Embryonic facial prominence (tissue), 1 donor: ENCODE results near the gene DESI2.
"Not testable (repeated sequence)": the region's sequence is repeated elsewhere in the genome, so short reads cannot be mapped to it uniquely, and the experiment has no call there.

ENCODE experiments used
- DNase-seq: peaks from one replicate; pipeline ENCODE4 v3.0.0-alpha.2; 2016; ENCODE audit errors: extremely low spot score

The DESI2 gene

DNA sequence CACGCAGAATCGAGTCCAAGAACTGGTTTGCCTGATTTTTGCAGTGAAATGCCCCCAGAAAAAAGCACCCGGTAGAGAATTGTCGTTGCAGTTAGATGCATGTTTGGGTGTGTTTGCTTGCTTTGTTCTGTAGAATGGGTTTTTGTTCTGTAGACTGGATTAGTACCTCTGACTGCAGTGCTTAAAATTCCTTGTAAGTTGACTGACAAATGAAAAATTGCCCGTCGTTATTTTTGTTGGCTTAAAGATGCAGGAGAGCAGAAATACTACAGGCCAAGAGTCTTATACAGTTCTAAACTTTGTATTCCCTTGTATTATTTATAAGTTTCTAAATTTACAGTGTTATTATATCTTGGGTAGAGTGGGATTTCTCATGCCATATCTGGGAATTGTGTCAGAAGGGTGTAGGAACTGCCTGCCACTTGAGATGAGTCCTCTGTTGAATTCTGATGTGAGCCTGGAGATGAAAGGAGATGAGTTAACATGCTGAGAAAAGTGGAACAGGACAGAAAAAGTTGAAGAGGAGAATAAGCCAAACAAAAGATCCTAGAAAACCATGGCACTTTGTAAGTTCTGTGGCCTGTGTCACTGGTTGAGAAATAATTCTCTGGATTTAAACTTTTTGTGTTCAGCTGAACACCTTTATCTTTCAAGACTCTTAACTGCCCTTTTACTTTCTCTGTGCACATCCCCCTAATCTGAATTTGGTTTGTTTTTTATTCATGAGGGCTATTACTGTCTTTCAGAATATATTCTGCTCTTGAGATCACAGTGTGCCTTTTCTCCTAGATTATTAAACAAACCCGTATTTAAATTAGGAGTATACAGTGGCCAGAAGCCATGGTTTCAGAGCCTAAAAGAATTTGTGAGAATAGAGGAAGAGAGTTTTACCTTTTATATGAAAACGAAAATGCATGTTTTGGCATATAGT, 1.4 kb downstream of the DESI2 start:
- DNase-seq, result no peak

DNA sequence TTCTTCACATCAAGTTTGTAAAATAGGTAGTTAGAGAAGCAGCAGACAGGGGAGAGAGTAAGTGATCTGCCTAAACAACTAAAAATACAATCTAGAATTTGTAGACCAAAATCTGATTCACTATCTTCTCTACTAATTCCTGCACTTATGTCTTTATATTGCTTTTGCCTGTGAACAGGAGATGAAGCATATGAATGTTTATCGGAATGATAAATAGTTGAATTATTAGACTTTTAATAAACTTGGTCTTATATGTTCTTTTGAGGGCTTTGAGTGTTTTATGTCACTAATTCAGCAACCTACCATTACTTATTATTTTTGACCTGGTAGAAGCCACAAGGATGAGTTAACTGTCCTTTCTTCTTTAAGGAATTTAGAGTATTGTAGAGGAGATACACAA, 2.3 kb downstream of the DESI2 start:
- no peak for DNase-seq

- DNase-seq, result no peak
Observed at GRCh38 chr1:244657421-244657820, 4.5 kb downstream of the DESI2 start.

DNA sequence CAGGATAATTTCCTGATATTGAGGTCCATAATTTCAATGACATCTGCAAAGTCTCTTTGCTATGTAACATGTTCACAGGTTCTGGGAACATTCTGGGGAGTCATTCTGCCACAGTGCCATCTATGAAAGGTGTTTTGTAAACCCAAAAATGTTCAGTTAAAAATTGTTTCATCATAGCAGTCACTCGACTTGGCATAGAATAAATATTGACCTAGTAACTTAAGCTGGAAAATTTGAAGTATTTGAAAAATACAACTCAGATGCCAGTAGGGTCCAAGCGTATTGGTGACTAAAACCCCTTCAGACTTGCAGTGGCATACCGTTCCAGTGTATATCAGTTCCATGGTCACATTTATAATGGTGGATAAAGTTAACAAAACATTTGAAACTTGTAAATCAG, 6.8 kb downstream of the DESI2 start:
- DNase-seq, result no peak

DNA sequence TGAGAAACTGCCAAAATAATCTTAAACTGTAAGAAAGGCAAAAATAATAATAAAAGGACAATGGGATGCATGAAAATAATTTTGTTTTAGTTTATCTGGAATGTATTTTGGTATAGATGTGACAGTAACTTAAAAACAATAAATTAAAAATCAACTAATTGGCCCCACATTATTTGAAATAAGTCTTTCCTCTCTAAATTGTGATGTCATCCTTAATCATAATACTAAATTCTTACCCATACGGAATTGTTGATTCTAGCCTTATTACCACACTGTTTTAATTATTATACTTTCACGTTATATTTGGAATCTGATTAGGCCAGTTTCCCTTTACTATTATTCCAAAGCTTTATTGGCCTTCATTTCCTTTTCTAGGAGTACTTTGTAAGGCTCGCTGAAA, 7.7 kb downstream of the DESI2 start:
- no peak for DNase-seq

- DNase-seq, result not testable (repeated sequence)
Observed at GRCh38 chr1:244661569-244662312, 8.8 kb downstream of the DESI2 start.

- no peak for DNase-seq
Observed at GRCh38 chr1:244662599-244662998, 9.7 kb downstream of the DESI2 start.

GRCh38 chr1:244664353-244664752, 11.4 kb downstream of the DESI2 start:
- no peak for DNase-seq

GRCh38 chr1:244665771-244666217, 12.9 kb downstream of the DESI2 start:
- DNase-seq, result no peak

GRCh38 chr1:244666672-244667418, 13.9 kb downstream of the DESI2 start:
- not testable (repeated sequence) for DNase-seq

DNA sequence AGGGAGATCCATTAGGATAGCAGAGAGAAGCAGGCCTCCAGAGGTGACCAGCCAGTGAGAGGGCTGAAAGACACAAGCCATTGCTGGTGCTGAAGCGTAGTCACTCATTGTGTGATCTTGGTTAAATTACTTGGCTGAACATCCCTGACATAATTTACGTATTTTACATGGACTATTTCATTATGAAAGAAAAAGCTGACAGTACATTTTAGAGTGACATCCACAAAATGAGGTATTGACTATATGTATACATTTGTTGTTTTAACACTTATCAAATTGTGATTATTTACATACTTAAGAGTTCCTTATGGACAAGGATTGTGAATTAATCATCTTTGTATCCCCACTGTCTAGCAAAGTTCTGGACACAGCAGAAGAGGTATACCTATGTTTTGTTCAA, 14.9 kb downstream of the DESI2 start:
- DNase-seq, result no peak

DNA sequence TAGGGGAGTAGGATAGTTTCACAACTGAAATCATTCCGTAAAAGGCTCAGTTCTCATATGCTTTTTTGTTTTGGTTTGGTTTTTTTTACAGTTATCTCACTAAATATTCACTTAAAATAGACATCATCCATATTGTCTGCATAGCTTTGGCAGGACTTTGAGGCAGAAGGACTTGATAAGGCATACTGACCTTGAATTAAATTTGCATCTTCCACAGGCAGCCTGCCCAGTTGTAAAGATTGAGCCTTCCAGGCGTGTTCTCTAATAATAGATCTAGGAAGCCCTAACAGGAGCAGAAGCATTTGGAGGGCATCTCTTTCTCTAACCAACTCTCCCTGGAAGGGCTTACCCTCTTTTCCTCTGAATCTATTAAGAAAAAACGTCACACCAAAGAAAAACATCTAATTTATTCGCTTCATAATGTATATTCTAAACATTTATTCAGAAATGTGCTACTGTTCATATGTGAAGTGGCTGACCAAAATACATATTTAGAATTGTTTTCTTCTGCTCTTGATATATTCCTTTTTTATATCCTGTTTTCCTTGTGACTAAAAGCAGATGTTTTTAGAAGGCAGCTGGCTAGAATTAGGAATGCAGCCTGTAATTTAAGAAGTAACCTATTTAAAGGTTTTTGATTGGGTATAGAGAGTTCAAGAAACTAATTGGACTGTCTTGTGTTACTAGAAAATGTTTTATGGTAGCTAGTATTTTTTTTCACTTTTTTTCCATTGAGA, 20.2 kb downstream of the DESI2 start:
- DNase-seq, result peak; percentile 78

- no peak for DNase-seq
Observed at GRCh38 chr1:244674446-244674845, 21.5 kb downstream of the DESI2 start.

DNA sequence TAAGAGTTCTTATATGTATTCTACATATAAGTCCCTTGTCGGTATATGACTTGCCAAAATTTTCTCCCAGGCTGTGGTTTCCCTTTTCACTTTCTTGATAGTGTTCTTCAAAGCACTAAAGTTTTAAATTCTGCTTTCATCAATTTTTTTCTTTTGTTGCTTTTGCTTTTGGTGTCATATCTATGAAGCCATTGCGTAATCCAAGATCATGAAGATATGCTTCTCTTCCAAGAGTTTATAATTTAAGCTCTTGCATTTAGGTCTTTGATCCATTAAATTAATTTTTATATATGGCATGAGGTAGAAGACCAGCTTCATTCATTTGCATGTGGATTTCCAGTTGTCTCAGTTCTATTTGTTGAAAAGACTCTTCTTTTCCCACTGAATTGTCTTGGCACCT, 22.2 kb downstream of the DESI2 start:
- DNase-seq, result no peak

- no peak for DNase-seq
Observed at GRCh38 chr1:244678697-244679096, 25.8 kb downstream of the DESI2 start.

- DNase-seq, result no peak
Observed at GRCh38 chr1:244680667-244681066, 27.7 kb downstream of the DESI2 start.

GRCh38 chr1:244682087-244682486, 29.2 kb downstream of the DESI2 start:
- DNase-seq, result not testable (repeated sequence)

GRCh38 chr1:244695937-244696336, 43.0 kb downstream of the DESI2 start:
- DNase-seq, result no peak

- no peak for DNase-seq
Observed at GRCh38 chr1:244699741-244700140, 46.8 kb downstream of the DESI2 start.

DNA sequence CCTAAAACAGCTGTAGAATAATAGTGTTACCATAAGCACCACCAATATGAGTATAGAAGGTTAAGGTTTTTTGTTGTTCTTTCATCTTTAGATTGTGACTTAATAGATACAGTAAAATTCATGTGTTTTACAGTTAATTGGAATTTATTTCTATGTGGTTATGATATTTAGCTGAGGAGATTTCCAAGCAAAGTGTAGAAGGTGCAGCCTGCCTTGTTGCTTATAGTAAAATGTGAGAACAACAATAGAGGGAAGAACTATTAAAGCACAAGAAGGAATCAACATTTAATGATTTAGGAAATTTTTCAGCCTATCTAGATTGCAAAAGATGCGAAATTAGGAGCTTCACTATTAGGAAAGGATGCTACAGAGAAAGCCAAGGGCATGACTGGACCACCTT, 47.9 kb downstream of the DESI2 start:
- no peak for DNase-seq

- no peak for DNase-seq
Observed at GRCh38 chr1:244702620-244703019, 49.7 kb downstream of the DESI2 start.
